GM23338 (cell line): ENCODE data around the gene FAM78B. TPM values are rescaled to one million over a fixed set of nuclear protein-coding genes. Genes with fewer than 3 reads are reported as not detected.

Experiments used
- microRNA counts: library from miRNA; unstranded; fragments of <30 nt; microRNA quantifications from one replicate; lab custom pipeline; 2017
- microRNA-seq: library from miRNA; unstranded; fragments of <30 nt; microRNA quantifications from one replicate; pipeline ENCODE4, GENCODE V29; 2017
- polyA plus RNA-seq: library from polyadenylated mRNA; unstranded; fragments of >200 nt; fragmentation: Nextera tagmentation; extraction: Ambion mirVana; gene quantifications from 2 replicates; pipeline ENCODE4 v1.2.1, GENCODE V29; 2016
- small RNA-seq: library from RNA; depleted of rRNA; stranded (forward); fragments of <200 nt; gene quantifications from one replicate; pipeline ENCODE3, GENCODE V24; 2014; ENCODE audit warnings: low replicate concordance
- total RNA-seq: library from RNA; depleted of rRNA; stranded (reverse); fragments of >200 nt; shearing (Covaris generic); gene quantifications from 2 replicates; pipeline ENCODE4 v1.2.3, GENCODE V29; 2014

Gene FAM78B
- total and polyA plus RNA-seq, 2 experiments from 2014 or later: 1.6 to 4.6 TPM

MicroRNAs within 50 kb of the gene (microRNA counts, 767-probe panel; counts per million panel counts)
- microRNA hsa-miR-921 (lab: Ali Mortazavi, UCI): not detected

Small RNA genes lying within 50 kb of the gene (microRNA-seq; reads per million reads assigned to microRNA genes)
- not detected for gene MIR921

Small RNA genes lying within 50 kb of the gene (small RNA-seq; reads per million reads assigned to genes)
- gene MIR921: not detected
- gene RNA5SP64: not detected
